Measurements from ENCODE around the gene OXER1.

Gene OXER1, protein sequence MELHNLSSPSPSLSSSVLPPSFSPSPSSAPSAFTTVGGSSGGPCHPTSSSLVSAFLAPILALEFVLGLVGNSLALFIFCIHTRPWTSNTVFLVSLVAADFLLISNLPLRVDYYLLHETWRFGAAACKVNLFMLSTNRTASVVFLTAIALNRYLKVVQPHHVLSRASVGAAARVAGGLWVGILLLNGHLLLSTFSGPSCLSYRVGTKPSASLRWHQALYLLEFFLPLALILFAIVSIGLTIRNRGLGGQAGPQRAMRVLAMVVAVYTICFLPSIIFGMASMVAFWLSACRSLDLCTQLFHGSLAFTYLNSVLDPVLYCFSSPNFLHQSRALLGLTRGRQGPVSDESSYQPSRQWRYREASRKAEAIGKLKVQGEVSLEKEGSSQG

DNA sequence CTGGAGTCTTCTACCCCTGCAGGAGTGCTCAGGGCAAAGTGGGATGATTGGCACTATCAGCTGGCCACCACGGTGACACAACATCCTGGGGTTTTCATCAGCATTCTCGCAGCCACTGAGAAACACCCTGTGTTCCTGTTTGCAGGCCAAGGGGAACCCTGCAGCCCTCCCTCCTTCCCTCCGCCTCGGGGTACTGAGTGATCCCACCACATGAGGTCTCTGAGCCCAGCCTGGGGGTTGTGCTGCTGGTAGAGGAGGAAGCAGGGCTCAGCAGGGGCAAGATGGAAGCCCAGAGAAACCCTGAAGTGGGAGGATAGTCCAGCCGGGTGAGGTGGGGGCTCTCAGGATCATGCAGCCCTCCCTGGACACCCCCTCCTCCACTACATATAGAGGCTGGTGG, at the start of gene OXER1:
TSS of gene OXER1 (minus strand) at position 40 of the 400 bp plus-strand sequence. CDS start 73 bp downstream, outside the sequence.
- no peak for DNase-seq

DNA sequence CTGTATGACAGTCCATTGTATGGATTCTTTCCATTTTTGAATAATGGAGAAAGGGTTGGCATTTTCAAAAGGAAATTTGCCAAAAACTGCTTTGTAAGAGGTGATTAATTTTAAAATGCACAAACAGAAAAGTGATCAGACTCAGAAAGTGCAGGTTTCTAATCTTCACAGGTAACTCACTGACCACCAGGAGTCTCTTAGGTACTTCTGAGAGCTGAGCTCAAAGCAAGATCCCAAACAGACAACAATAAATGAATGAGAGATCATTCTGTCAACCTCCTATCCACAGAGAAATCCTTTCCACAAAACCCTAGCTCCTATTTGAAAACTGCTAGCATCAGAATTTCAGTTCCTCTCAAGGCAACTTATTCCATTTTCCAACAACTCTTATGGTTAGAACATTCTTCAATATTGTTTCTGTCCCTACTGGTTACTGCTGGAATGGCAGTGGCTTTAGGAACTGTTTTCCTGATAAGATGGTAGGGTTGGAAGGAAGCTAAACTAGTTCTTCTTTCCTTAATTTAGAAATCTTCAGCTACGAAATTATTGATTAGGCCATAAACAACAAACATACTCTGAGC, 49.1 kb upstream of the OXER1 start:
- no peak for DNase-seq

DNA sequence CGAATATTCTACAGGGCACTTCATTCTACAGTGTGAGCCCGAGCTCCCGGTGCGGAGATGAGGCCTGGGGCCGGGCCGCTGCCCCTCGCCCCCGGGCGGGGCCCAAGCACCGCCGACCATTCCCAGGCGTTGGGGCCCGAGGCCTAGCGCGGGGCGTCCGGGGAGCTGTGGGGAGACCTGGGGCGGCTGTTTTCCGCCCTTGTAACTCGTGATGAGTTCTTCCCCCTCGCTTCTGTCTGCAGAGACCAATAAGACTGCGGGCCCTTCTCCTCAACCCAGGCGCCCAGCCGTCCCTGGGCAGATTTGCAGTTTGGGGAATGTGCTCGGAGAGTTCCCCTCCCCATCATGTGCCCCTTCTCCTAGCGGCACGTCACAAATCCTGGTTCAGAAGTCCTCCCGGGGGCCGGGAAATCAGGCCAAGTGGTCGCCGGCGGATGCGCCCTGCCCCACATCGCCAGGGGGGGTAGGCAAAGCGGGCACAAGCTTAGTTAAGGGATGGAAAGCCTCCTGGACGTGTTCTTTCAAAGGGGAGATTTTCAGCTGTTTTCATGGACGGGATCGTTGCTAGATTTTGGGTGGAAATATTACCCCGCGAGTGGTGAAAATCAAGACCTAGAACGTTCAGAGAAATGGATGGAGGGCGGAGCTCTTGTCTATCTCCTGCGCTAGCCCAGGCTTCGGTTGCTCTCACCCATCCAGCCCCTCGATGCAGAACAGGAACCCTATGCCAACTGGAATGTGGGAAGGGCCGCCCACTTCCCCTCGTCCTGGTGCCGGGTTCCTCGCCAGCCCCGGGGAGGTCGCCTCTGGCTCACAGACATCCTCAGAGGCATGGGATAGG, 47.3 kb upstream of the OXER1 start:
- peak; percentile 55 for DNase-seq

DNA sequence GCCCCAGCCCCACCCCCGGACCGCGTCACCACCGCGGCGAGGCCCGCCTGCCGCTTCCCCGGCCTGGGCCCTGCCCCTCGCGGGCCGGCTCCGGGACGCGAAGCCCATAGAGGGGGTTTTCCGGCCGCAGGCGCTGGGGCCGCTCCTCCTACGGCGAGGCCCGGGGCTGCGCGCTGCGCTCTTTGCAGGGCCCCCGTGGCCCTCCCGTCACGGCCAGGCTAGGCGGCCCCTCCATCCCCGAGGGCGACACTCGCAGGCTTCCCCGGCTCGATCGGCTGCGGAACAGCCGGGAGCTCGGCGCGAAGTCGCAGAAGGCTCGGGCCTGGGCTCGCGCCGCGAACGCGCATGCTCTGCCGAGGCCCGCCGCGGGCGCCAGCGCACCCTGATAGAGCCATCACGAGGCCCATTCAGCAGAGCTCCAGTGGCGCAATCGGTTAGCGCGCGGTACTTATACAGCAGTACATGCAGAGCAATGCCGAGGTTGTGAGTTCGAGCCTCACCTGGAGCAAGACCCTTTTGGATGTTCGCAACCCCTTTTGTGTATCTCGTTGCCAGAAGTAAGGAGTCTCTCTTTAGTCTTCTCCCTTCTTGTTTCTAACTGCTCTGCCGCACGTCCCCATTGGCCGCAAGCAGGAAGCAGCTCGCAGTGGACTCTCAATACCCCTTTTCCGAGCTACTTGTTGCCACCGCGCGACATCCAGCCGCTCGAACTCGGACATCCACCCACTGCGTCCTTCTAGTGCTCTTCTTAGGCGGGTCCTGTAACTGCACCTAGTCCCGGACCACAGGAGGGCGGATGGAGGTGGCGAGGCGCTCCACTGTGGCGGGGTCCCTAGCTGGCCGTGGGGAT, 46.4 kb upstream of the OXER1 start:
- DNase-seq = peak; percentile 95

DNA sequence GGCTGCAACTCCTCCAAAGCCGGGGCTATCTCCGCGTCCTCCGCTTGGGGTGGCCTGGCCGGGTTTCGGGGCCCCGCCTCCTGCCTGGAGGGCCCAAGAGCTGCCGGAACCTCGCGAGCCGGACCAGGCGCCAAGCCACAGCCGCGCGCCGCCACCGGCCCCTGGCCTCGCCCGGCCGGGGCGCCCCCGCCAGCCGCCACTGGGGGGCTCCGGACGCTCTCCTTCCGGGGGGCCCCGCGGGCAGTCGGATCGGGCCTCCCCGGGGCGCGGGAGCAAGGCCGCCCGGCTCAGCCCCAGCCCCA, 45.8 kb upstream of the OXER1 start:
- DNase-seq = peak; percentile 78

DNA sequence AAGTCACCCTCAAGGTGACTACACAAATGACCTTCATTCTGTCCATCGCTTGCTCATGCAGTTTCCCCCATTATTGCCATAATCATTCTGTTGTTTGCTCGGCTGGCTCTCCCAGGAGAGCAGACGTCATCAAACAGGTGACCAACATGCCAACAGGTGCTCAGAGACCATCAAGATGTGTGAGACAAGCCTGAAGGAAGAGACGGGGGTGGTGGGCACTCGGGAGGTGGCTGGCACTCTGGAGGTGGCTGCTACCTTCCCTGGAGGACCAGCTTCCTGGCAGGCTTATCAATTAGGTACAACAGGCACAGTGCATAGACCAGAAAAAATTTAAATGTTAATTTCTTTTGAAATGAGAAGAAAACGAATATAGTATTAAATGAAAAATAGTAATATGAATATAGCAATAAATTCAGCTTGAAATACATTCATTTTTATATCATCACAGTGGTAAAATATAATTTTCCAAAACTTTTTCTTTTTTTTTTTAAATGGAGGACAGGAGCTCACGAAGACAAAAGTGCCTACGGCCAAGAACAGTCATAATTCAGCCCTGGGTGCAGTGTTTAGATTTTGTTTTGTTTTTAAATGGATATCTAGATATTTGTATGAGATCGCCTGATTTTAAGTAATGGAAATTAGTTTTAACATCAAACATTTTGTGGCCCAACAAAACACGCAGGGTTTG, 45.3 kb upstream of the OXER1 start:
- DNase-seq = no peak

DNA sequence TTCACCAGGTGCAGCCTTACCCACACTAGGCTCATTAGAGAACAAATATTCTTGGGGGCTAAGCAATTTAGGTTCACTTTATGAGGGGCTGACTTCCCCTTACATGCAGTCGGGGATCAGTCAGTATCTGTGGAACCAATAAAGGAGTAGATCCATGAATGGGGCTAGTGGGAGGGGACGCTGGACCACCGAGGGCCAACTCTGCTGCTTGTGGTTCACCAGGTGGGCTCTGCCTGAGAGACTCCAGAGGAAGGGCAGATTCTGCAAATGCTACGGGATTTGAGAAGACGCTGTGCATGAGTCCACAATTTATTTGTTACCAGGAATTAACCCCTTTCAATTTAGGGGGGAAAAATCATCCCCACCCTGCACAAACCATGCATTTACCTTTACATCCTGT, 44.4 kb upstream of the OXER1 start:
- DNase-seq = no peak

DNA sequence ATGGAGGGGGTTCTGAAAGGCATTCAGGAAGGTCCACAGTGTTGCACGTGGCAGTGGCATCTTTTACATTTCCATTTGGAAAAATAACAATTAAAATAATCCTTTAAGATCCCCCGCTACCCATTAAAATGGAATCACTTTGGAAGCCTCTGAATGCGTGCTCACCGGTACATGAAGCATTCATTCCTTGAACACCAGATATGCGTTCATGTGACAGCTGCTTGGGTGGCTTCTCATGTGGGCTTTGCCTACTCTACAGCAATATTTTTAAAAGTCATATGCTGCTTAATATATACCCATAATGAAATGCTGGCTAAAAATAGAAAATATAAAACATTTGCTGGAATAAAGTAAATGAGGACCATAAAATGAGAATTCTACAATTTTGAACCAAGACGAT, 42.9 kb upstream of the OXER1 start:
- no peak for DNase-seq

DNA sequence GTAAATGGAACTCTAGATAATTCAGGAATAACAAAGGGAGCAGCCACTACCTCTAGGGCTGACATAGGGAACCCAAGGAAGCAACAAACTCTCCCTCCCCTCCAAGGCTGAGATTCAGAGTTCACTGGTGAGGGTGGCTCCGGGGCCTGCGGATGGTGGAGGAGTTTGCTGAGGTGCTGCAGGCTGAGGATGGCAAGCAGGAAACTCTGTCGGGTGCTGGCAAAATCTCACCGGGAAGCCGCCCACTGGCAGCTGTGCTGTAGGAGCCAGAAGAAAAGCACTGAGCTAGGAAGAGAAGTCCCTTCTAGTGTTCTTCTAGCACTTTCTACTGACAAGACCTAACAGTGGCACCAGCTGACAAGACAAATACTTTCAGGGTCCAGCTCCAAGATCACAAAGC, 41.0 kb upstream of the OXER1 start:
- DNase-seq = no peak

DNA sequence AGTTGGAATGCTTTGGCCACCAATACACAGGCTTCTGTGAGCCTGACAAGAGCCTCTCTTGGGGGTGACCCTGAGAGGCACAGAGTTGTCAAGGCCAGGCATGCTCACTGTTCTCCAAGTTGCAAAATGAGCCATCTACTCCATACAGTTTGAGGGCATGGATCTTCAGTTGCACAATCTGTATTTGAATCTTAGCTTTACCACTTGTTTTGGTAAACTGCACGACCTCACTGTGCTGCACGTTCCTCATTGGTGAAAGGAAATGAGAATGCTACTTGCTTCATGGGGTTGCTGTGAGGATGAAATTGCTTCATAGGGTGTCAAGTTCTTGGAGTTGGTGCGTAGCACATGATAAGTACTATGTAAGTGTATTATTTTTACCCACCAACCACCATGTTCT, 40.4 kb upstream of the OXER1 start:
- no peak for DNase-seq

DNA sequence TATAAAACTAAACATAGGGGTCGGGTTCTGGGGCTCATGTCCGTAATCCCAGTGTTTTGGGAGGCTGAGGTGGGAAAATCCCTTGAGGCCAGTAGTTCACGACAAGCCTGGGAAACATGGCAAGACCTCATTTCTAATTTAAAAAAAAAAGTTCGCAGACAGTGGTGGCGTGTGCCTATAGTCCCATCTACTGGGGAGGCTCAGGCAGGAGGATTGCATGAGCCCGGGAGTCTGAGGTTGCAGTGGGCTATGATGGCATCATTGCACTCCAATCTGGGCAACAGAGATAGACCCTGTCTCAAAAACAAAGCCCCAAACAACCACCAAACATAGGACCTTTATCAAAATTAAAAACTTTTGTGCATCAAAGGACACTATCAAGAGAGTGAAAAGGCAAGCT, 38.2 kb upstream of the OXER1 start:
- no peak for DNase-seq

DNA sequence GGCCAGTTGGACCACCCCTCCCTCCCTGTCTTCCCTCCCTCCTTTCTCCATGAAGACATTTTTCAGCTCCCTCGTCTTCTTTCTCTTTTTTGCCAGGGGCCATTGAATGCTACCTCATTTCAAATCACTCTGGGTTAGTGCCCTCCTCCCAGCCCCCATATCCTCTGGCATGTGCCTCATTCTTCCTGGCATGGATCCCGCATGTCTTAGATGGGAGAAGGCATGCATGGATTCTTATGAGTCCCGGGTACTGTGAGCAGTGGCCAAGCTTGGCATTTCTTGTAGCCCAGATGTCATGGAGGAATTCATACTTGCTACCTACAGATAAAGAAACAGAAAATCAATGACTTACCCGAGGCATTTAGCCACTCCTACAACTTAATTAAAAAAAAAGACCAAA, 37.4 kb upstream of the OXER1 start:
- no peak for DNase-seq

DNA sequence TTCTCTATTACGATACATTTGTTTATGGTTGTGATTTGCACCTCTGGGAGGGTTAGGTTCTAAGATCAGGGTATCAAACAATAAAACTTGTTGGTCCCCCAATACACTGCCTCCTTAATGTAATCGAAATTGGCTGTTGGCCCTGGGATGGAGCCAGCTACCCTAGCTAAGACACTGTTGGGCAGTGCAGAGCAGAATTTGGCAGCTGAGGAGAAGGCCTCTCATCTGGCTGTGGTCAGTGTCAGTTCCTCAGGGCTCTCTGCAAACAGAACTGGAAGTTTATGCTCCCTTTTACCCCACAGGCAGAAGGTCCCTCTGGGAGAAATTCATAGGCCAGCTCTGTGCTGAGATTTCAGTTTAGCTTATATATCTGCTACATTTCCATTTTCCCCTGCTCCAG, 37.0 kb upstream of the OXER1 start:
- DNase-seq = no peak

DNA sequence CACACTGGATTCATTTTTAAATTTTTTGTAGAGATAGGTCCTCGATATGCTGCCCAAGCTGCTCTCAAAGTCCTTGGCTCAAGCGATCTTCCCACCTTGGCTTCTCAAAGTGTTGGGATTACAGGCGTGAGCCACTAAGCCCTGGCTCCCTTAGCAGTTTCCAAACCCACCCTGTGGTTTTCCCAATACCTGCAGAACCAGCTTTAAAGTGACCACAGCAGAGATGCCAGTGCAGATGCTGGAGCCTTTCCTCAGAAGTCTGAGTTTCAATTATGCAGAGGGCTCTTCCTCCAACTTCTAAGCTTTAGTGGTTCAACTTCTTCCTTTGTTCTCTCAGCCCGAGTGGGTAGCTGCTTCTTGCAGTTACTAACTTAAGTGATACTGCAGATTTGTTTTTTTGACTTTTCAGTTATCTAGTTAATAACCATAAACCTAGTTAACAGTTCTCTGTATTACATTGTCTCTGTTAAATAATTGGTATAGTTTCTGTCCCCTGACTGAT, 36.6 kb upstream of the OXER1 start:
- DNase-seq = no peak

DNA sequence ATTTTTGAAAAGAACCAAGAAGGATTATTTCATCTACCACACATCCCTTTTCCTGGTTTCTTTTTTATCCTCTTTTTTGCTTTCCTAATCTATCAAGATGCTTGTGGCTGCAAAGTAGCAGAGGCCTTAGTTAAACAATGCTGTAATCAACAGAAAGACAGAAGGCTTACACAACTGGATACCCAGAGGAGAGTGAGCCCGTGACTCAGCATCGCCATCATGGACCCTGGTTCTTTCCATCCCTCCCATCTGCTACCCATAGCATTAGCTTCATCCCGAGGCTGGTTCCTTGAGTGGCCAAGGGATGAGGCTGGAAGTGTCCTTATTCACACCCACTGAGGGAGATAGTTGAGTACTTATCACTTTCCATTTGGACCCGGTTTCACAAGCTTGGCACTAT, 35.9 kb upstream of the OXER1 start:
- DNase-seq = no peak

DNA sequence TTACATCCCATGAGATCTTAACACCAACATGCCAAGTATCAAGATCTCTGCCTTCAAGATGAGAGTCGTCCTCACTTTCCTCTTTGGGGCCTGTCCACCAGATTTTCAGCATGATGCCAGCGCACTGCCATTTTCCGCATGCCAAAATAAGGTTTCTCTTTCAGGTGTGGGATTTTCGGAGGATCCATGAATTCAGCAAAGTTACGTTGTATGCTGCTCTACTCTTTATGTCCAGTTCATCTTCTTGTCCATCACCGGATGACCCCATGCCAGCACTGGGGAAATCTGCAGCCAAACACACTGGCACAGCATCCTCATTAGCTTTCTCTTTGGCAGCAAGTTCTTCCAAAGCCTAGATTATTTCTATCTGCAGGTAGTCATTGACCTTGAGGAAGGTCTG, 33.3 kb upstream of the OXER1 start:
- no peak for DNase-seq

DNA sequence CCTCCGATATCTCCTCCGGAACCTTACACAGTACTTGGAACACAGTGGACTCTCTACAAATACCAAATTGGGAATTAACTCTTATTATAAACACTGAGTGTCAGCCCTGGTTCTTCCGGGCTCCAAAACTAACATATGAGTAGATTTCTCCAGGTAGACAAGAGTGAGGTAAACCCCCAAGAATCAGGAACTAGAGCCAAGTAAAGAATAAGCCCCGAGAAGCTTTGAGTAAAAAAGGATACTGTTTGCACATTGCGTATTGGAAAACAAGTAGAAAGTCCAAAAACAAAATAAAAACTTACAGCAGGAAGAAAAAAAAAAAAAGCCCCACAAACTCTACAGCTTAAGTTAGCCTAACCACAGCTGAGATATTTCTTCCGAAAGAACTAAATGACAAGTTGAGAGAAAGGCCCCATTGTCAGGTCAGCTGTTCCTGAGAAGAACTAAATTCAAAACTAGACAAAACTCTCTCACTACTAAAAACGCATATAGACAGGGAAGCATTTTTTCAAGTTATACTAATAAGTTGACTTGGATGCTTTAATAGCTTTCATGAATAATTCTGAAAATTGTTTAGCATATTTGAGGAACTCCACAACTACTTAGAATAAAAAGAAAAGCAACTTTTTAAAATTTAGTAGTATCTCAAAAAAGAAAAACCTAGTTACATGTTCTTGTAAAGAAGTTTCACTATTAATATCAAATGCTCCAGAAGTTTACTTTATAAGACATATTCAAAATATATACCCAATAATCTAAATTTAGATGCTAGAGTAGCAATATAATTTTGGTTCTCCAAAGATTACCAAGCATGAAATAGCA, 32.7 kb upstream of the OXER1 start:
- peak; percentile 65 for DNase-seq

DNA sequence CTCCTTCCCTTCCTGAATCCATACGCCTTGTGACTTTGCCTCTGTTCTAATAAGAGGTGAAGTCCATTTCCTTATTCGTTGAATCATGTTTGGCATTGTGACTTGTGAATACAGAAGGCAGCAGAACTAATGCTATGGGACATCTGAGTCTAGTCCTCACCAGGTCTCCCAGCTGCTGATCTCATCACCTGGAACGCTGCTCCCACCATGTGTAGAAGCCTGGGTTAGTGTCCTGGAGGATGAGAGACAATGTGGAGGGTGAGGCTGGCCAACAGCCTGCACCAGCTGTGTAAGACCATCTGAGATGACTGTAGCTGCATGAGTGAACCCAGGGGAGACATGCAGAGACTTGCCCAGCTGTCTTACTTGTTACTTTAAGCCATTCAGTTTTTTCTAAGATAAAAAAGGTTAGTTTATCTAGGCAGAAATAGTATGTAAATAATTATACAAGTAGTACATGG, 31.9 kb upstream of the OXER1 start:
- no peak for DNase-seq

DNA sequence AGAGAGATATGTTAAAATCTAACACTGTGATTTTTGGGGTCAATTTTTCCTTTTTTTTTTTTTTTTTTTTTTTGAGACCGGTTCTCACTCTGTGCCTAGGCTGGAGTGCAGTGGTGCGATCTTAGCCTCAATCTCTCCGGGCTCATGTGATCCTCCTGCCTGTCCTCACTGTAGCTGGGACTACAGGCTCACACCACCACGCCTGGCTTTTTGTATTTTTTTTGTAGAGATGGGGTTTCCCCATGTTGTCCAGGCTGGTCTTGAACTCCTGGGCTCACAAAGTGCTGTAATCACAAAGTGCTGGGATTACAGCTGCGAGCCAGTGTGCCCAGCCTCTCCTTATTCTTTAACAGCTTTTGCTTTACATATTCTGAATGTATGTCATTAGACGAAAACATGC, 31.3 kb upstream of the OXER1 start:
- no peak for DNase-seq

DNA sequence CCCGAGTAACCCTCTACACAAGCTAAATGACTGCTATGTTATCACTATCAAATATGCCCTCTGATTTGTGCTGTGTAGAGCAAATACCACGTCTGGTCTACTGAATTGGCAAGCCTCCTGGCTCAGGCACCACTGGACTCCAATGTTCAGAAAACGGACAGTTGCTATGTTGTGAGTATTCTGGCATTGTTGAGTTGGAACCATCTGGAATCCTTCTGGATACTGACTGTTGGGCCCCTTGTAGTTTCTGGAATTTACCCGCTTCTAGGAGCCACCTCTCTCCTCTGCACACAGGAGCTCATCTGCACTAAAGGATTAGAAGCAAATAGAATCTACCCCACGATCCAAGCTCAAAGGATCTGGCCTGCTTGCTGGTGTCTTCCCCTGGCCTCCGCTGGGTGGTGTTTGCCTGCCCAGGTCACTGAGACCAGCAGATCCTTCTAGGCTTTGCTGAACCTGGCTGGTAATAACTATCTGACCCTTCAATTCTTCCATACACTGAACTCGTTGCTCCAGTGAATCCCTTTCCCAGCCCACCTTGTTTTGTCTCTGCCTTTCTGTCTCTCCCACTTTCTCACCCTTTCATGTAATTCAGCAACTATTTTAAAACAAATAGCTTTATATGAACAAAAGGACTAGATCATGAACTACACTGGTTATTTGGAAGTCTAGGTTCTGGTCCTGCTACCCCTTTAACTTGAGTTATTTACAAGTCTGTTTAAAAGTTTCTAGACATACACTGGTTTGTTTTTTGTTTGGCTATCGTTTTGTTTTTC, 30.5 kb upstream of the OXER1 start:
- no peak for DNase-seq

Measured in activated CD4-positive, alpha-beta T cell treated with anti-CD3 and anti-CD28 coated beads, Interleukin-2, Interleukin-6, amounts not matched to agents 100 ng/mL and 50 ng/mL, durations not matched to agents 16 hours and 8 hours (primary cell).